GM18502 (cell line): ENCODE results near the gene CHIC2.
"Not testable (repeated sequence)": the region's sequence is repeated elsewhere in the genome, so short reads cannot be mapped to it uniquely, and the experiment has no call there.

Source experiments
- ATAC-seq: cut with Tn5 transposase; IDR thresholded peaks from one replicate; pipeline ENCODE4 v1.9.1; 2021; ENCODE audit warnings: mild to moderate bottlenecking; ENCODE audit not compliant: unreplicated experiment, poor library complexity

Gene CHIC2

DNA sequence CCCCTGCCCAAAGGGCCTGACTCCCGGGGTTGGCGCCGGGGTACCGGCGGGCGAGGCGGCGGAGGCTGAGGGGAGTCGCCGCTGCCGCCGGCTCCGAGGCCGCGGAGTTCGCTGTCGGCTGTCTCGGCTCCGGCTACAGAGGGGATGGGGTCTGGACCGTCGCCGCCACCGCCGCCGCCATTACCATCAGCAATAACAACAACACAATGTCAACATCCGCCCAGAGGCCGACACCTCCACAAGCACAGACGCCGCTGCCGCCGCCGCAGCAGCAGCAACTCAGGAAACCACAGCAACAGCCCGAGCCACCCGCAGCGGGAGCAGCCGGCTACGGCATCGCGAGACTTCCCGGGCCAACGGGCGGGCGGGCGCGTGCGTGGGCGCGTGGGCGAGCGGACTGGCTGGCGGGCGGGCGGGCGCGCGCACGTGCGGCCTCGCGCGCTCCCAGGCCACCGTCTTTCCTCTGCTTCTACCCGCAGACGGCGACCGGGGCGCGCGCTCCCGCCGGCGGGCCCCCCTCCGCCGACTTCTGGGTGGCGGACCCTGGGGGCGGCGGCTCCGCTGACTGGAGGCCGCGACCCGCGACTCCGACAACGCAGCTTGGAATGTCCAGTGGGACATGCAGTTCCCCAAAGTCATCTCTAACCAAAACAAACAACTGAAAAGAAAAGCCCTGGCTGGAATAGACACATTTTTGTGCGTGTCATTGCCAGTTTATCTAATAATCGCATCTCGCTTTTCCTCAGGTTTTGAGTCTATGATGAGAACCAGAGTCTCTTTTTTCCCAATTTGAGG lies at the start of gene CHIC2:
TSS of gene CHIC2 (minus strand) at position 289 of the 795 bp plus-strand sequence. CDS start 305 bp downstream, outside the sequence.
- peak; percentile 96 for ATAC-seq

- ATAC-seq, result not testable (repeated sequence)
Observed at GRCh38 chr4:54113206-54113605, 48.8 kb upstream of the CHIC2 start.

DNA sequence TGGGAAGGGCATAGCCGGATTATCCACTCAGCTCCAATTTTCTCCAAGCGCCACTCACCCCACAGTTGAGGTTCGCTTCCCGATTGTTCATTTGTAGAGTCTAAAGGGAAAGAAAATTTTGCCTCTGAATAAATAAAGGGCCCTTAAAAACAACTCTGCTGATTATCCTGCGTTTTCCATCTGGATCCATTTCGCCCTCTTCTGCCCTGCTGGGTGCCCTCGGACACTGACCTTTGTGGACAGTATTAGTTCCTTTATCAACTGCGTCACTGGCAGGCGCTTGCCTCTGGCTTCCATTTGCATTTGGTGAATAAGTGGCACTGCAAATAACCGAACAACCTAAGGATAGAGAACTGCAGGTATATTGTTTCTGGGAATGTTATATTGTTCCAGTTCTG lies 45.6 kb upstream of the CHIC2 start:
- no peak for ATAC-seq

DNA sequence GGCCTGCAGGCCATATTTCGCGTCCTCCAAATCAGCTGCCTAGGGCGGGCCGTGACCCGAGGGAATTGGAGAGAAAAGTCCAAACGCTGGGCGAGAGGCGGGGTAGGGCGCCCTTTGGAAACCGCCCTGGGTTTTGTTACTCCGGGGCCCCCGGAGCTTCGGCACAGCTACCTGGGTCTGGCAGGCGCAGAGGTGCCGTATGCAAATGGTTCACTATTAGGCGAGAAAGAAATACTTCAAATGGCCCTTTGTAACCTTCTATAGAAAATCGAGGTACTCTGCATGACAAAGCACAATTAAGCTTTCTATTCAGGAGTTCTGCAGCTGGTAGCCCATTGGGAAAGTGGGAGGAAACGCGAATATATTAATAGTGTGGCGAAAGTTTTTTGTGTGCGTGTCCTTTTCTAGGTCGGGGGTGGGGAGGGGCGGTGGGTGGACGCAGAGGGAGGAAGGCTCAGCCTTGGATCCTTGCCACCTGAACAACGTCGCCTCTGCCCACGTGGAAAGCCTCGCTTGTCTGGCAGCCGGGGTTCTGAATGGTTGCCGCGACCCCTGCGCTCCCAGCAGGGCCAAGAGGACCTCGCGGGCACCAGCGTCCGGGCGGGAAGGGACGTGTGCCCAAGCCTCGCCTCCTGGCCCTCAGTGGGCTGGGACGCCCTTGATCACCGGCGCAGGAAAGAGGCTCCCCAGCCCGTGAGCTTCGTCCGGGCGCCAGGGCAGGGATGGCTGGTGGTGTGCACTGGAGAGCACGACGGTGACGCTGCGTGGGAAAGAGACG lies 45.0 kb upstream of the CHIC2 start:
- no peak for ATAC-seq

DNA sequence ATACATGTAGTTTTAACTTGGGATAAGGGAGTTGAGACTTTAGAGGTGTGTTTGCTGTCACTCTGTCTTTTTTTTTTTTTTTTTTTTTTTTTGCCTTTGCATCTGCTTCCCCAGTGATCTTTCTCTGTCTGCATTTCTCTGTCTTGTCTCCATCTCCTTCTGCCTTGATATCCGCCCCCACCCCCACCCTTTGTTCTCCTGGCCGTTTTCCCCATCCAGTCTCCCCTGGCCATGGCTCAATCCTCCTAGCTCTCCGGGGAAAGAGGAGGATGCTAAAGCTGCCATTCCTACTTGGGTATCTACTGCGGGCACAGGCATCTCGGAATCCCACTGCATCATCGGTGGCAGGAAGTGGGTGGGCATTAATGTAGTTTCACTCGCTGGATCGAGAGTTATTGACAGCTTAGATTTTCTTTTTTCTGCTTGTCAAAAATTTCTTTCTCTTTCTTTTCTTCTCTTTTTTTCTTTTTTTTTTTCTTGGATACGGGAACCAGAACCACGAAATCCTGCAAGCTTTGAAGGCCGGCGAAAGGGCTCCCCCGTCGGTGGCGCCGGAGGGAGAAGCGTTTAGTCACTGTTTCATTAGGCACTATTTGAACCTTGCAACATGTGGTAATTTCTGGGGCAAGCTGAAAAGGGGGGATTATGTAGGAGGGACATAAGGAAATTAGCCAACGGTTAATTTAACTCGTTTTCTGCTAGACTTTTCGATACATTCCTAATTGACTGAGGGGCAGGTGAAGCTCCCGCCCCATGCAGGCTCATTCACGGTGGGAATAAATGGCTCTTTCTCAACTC lies 43.7 kb upstream of the CHIC2 start:
- no peak for ATAC-seq

- no peak for ATAC-seq
Observed at GRCh38 chr4:54104907-54105306, 40.5 kb upstream of the CHIC2 start.

DNA sequence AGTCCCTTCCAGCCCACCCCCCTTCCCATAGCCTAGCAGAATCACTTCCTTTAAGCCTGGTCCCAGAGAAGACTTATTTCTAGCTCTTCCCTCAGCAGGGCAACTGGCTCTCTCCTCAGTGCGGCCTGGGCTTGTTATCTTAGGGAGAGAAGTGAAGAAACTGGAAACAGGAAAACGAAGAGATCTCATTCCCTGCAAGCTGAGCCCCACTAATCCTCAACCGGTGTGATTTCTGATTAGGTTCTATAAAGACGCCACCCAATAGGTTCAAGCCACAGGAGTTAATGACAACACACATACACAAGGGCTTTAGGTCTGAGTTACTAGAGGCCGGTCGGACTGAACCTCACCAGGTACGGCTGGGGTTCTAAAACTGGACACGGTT lies 38.8 kb upstream of the CHIC2 start:
- no peak for ATAC-seq

- no peak for ATAC-seq
Observed at GRCh38 chr4:54102531-54103106, 38.2 kb upstream of the CHIC2 start.

- ATAC-seq, result no peak
Observed at GRCh38 chr4:54101190-54102041, 37.0 kb upstream of the CHIC2 start.

DNA sequence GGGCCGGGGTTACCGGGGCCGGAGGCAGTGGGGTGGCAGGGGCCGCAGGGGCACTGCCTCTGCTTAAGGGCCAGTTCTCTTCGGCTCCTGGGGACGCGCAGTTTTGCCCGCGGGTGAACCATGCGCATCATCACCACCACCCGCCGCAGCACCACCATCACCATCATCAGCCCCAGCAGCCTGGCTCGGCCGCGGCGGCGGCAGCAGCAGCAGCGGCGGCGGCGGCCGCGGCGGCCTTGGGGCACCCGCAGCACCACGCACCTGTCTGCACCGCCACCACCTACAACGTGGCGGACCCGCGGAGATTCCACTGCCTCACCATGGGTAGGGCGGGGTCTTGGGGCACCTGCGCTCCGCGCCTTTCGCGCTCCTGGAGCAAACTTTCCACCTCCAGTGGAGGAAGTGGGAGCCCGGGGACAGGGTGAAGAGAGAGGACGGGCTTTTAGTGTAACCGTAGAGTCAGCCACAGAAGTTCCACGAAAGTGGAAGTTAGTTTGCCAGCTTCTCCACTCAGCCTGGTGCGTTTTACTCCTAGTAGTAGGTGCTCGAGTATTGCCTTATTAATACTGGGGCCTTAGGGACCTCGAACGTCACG lies 36.3 kb upstream of the CHIC2 start:
- ATAC-seq, result no peak

DNA sequence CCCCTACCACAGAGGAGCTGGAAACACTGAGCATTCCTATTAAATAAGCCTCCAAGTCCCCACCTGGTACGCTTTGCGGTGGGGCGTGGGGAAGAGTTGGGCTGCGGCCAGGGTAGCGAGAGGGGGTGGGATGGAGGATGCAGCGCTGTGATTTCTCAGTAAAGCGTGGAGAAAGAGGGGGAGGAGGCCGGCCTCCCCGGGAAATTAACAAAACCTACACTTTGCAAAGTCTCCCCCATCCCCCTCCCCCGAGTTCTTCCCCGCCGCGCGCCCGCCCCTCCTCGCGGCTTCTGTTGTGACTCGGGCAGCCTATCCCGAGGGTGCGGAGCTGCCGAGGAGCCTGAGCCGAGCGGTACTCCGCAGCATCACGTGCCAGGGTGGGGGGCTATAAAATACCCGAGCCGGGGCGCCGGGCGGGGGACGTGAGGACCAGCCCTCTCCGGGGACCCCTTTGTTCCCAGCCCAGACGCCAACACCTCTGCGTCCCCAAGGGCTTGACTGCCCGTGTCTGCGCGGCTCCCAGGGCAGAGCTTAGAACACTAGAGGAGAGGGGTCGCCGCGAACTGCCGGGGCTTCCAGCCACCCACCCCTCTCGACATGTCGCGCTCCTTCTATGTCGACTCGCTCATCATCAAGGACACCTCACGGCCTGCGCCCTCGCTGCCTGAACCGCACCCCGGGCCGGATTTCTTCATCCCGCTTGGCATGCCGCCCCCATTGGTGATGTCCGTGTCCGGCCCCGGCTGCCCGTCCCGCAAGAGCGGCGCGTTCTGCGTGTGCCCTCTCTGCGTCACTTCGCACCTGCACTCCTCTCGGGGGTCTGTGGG lies 35.6 kb upstream of the CHIC2 start, which contains the start of gene GSX2:
TSS of gene GSX2 (plus strand) at position 416 of the 827 bp plus-strand sequence. CDS start at position 598, 182 bp downstream.
- no peak for ATAC-seq

DNA sequence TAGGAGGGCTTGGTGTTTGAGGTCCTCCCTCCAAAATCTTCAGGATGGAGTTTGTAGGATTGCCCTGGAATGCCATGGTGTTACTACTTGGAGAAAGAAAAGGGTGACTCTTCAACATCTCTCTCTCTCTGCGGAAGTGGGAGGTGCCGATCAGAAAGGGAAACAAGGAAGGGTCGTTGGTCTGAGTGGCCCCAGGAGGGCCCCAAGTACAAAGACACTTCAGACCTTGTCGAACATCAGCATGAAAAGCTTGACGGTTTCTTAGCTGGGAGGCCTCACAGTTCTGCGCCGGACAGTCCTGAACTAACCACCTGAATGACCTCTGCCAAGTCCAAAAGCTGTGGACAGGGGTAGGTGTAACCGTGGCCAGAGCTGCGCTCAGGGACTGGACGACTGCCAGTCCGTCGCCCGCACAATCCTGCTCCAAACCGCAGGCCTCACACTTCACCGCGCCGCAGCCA lies 34.9 kb upstream of the CHIC2 start:
- ATAC-seq, result no peak

- no peak for ATAC-seq
Observed at GRCh38 chr4:54098375-54098774, 34.0 kb upstream of the CHIC2 start.

GRCh38 chr4:54097152-54097551 lies 32.7 kb upstream of the CHIC2 start:
- no peak for ATAC-seq

- ATAC-seq, result no peak
Observed at GRCh38 chr4:54096295-54096962, 32.0 kb upstream of the CHIC2 start.

DNA sequence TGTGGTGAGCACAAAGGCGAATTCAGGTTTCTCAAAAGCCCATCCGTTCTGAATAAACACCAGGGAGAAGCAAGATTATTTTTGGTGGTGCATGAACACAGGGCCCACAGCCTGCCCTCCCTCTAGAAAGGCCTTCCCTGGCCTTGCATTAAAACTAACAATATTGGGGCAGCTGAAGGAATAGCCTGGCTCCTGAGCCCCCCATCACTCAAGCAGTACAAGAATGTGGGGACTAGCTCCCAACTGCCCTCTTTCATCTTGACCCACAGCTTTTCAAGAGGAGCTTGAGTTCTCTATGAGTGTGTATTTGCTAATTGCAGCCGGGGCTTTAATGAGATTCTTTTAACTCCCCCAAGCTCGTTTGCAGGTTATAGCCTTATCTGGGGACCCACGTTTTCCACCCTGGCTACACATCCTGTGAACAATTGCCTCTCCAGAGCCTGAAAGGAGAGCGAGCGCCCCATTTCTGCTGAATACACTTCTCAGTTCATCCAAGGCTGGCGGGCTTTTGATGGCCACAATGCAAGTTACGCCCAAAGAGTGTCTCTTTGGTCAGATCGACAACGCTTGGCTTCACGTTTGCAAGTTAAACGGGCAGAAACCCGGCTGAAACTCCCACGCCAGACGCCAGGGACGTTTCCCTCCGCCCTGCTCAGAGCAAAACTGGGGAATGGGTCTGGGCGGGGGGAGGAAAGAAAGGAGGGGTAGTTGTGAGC lies 30.9 kb upstream of the CHIC2 start:
- no peak for ATAC-seq

GRCh38 chr4:54094451-54094850 lies 30.0 kb upstream of the CHIC2 start:
- no peak for ATAC-seq
